ENCODE measurements around the gene RASGRP4.
A peak's percentile ranks its signal among the peaks of the same experiment; 100 is the strongest.

The RASGRP4 gene

GRCh38 chr19:38387550-38388348, 38.3 kb downstream of the RASGRP4 start, which contains the start of gene GGN:
TSS of gene GGN (minus strand) at chr19:38388034. CDS start at chr19:38387261, 773 bp downstream.
- DNase-seq = peak; percentile 61

- DNase-seq = no peak
Observed at GRCh38 chr19:38386971-38387549, 39.0 kb downstream of the RASGRP4 start.

- DNase-seq = no peak
Observed at GRCh38 chr19:38386300-38386970, 39.6 kb downstream of the RASGRP4 start.

DNA sequence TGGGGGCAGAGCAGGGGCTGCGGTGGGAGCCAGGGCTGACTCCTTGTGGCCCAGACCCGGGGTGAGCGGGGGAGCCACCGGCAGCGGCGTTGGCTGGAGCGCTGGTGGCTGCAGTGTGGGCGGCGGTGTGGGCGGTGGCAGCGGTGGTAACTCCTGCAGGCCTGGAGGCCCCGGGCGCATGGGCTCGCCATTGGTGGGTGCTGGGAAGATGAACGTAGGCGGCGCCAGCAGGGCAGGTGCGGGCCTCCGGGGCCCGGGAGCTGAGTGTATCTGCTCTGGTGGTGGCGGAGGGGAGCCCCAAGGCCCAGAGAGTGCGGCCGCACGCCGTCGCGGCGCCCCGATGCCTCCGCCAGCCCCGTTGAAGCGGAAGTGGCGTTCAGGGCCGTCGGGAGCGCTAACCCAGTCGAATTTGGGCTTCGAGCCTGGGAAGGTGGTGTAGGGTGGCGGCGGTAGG, 40.2 kb downstream of the RASGRP4 start:
- no peak for DNase-seq

- no peak for DNase-seq
Observed at GRCh38 chr19:38385057-38385803, 40.8 kb downstream of the RASGRP4 start.

DNA sequence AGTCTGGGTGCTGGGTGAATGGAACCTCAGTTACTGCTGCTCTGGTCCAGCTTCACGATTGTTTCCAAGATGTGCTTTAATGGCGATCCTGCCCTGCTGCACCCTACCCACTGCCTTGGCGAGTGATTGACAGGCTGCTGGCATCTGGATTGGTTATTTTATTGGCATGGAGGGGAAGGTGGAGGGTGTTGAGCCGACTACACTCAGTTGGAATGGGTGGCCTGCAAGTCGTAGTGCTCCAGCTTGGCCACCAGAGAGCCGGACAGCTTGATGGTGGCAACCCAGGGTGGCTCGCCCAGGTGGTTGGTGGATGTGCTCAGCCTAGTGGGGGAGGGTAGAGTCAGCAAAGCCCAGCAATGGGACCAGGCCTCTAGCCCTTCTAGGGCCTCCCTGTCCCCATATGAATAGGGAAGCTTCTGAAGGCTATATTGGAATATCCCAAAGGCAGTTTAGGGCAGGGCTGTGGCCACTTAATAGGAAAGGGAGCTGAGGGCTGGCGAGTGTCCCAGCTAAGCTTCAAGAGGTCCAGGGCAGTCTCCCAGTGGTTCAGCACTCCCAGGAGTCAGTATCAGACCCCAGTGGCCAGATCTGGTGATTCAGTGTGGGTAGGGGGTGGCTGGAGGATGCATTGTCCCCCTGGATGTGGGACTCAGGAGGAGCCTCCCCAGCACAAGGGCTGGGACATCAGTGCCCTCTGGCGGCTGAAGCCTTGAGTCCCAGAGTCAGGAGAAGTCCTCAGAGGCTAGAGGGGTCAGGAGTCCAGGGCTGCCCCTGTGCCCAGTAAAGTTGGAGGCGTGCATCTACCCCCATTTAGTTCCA, 41.6 kb downstream of the RASGRP4 start:
- no peak for DNase-seq

DNA sequence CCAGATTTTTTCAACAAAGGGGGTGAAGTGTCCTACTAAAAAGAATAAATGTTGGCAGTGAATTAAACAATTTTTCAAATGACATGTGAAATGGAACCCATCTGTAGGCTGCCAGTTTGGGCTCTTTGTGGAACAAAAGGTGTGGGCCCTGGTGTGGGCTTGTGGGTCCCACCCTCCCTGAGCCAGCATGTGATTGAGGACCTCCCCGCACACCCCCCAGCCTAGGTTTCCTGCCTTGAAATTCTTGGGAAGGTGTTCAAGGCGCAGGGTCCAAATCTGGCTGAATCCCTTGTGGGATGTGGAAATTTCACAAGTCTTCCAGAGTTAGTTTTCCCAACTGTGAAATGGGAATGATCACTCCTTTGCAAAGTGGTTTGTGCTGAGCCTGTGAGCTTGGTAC, 42.3 kb downstream of the RASGRP4 start:
- DNase-seq = no peak

GRCh38 chr19:38383184-38383583, 42.8 kb downstream of the RASGRP4 start:
- DNase-seq = no peak

DNA sequence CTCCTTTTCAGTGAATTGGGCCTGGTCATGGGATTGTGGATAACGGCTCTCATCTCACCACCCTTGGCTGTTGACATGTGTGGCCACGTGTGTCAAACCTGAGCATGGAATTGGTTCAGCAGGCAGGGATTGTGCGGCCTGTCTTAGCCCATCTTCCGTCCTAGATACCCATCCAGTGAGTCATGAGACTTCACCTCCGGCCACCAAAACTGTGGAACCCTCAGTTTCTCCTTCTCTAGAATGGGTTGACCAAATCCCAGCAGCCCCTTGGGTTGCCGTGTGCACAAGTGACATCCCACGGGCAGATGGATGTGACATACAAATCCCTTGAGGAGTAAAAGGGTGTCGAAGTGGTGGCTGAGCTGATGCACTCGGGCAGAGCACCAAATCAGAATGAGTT, 44.9 kb downstream of the RASGRP4 start:
- no peak for DNase-seq

DNA sequence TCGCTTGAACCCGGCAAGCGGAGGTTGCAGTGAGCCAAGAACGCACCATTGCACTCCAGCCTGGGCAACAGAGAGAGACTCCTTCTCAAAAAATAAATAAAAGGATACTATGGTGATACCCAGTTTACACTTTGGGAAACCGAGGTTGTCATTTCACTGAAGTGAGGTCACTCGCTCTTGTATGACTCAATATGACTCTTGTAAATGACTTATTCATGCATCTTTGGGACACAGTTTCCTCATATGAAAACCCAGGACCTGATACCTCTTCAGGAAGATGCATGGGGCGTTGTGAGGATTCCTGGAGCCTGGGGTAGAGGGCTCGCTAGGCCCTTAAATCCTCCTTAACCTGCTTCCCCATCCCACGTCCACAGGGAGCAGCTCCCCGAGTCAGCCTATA, 47.2 kb downstream of the RASGRP4 start:
- no peak for DNase-seq

GRCh38 chr19:38377052-38377451, 49.0 kb downstream of the RASGRP4 start:
- no peak for DNase-seq

GRCh38 chr19:38376576-38376975, 49.4 kb downstream of the RASGRP4 start:
- DNase-seq = no peak

GRCh38 chr19:38375748-38376147, 50.3 kb downstream of the RASGRP4 start:
- DNase-seq = no peak

DNA sequence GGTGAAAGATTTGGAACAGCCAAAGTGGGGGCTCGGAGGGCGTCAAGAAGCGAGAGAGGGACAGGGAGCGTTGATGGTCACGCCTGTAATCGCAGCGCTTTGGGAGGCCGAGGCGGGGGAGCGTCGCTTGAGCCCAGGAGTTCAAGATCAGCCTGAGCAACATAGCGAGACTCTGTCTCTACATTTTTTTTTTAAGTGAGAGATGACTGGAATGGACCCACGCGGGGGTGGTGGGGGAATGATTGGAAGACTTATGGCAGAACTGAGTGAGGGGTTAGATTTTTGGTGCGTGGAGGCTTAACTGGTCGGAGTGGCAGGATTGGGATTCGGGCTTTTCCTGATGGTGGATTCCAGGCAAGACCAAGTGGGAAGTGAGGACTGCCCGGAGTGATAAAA, 50.9 kb downstream of the RASGRP4 start:
- DNase-seq = no peak

DNA sequence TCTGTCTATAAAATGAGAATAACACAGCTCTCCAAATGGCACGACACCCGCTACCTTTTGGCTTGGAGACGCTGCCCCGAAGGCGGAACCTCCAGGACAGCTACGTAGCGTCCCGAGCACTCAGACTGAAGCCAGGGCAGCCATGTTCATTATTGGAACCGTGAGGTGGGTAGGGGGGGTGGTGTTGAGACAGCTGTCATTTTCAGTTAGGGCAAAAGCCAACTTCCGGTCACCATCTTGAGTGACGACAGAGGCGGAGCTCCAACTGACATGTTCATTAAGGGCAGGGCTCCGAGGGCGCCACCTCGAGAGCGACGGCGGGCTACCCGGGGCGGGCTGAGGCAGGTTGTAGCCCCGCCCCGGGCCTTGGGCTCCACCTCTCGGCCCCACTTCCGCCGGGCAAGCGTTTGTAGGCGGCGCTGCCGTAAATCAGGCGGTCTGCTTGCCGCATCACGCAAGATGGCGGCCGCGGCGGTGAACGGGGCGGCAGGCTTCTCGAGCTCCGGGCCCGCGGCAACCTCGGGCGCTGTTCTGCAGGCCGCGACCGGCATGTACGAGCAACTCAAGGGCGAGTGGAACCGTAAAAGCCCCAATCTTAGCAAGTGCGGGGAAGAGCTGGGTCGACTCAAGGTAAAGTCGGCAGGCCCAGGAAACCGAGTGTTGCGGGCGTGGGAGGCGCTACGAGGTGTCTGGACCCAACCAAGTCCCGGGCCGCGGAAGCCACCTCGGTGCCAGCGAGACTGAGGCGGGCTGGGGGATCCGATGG, 51.5 kb downstream of the RASGRP4 start, which contains the start of gene PSMD8:
TSS of gene PSMD8 (plus strand) at position 240 of the 766 bp plus-strand sequence. CDS start at position 271, 31 bp downstream.
- peak; percentile 99 for DNase-seq

GRCh38 chr19:38373907-38374331, 52.1 kb downstream of the RASGRP4 start:
- no peak for DNase-seq

- DNase-seq = no peak
Observed at GRCh38 chr19:38371081-38371480, 54.9 kb downstream of the RASGRP4 start.

GRCh38 chr19:38370299-38370698, 55.7 kb downstream of the RASGRP4 start:
- DNase-seq = peak; percentile 70

GRCh38 chr19:38369584-38369983, 56.4 kb downstream of the RASGRP4 start:
- no peak for DNase-seq

GRCh38 chr19:38367041-38367440, 59.0 kb downstream of the RASGRP4 start:
- no peak for DNase-seq

Measured in NCI-H1694 (cell line).